Measurements from ENCODE around the gene SGTA.

- TF ChIP-seq, protein P1, sequence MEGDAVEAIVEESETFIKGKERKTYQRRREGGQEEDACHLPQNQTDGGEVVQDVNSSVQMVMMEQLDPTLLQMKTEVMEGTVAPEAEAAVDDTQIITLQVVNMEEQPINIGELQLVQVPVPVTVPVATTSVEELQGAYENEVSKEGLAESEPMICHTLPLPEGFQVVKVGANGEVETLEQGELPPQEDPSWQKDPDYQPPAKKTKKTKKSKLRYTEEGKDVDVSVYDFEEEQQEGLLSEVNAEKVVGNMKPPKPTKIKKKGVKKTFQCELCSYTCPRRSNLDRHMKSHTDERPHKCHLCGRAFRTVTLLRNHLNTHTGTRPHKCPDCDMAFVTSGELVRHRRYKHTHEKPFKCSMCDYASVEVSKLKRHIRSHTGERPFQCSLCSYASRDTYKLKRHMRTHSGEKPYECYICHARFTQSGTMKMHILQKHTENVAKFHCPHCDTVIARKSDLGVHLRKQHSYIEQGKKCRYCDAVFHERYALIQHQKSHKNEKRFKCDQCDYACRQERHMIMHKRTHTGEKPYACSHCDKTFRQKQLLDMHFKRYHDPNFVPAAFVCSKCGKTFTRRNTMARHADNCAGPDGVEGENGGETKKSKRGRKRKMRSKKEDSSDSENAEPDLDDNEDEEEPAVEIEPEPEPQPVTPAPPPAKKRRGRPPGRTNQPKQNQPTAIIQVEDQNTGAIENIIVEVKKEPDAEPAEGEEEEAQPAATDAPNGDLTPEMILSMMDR (IDR thresholded peaks at IDR 0.05) = no peak
- no peak for TF ChIP-seq POLR2A (IDR thresholded peaks at IDR 0.05)
- no peak for TF ChIP-seq POLR2AphosphoS5 (IDR thresholded peaks at IDR 0.05)
- no peak for TF ChIP-seq EP300 (IDR thresholded peaks at IDR 0.05; ENCODE audit: low read depth)
Observed at GRCh38 chr19:2759965-2760364, 23.1 kb downstream of the SGTA start.

All from transverse colon (tissue), 4 donors.